T-helper 9 cell (primary cell): ENCODE measurements around the gene TMEM233.
"Not testable (repeated sequence)": the region's sequence is repeated elsewhere in the genome, so short reads cannot be mapped to it uniquely, and the experiment has no call there.

ENCODE experiments used
- DNase-seq: peaks from one replicate; pipeline ENCODE4 v3.0.0-alpha.2; 2020

The TMEM233 gene

GRCh38 chr12:119613319-119613936 lies 19.9 kb downstream of the TMEM233 start:
- DNase-seq = no peak

DNA sequence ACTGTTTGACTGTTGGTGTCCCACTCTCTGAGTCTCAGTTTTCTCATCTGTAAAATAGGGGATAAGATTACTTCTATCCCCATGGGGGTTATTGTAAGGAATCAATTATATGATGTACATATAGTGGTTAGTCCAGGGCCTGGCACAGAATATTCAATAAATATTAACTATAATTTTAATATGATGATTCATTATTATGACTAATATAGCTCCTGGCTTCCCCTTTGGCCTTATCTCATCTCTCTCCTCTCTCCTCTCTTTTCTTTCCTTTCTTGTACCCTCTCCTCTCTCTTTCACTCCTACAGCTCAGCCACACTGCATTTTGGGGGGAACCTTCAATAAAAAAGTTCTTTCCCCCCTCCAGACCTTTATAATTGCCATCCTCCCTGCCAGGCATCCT lies 21.1 kb downstream of the TMEM233 start:
- DNase-seq = no peak

- no peak for DNase-seq
Measured at GRCh38 chr12:119615518-119616475, 22.2 kb downstream of the TMEM233 start.

DNA sequence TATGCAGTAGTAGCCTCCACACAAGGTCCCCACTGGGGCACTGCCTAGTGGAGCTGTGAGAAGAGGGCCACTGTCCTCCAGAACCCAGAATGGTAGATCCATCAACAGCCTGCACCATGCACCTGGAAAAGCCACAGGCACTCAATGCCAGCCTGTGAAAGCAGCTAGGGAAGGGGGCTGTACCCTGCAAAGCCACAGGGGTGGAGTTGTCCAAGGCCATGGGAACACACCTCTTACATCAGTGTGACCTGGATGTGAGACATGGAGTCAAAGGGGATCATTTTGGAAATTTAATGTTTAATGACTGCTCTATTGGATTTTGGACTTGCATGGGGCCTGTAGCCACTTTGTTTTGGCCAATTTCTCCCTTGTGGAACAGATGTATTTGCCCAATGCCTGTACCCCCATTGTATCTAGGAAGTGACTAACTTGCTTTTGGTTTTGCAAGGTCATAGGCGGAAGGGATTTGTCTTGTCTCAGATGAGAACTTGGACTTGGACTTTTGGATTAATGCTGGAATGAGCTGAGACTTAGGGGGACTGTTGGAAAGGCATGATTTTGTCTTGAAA lies 24.8 kb downstream of the TMEM233 start:
- DNase-seq = not testable (repeated sequence)

GRCh38 chr12:119620490-119620889 lies 26.9 kb downstream of the TMEM233 start:
- no peak for DNase-seq

GRCh38 chr12:119621878-119622277 lies 28.3 kb downstream of the TMEM233 start:
- DNase-seq = no peak

DNA sequence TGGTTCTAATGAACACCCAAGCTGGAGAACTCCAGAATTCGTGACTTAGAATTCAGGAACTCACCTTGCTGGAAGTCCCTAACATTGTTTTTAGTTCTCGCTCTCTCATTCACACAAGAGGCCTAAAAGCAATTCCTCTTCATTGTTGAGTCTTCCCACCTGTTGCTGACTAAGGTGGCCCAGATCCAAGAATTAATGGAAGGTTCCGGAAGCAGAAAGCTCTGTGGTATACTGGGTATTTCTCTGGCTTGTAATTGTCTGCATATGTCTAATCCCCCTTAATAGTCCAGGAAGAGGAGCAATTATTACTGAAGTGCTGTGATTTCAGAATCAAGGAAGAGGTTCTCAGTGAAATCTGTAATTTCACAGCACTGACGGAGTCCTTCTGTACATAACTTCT lies 31.4 kb downstream of the TMEM233 start:
- DNase-seq = no peak

GRCh38 chr12:119627019-119627643 lies 33.6 kb downstream of the TMEM233 start:
- no peak for DNase-seq

DNA sequence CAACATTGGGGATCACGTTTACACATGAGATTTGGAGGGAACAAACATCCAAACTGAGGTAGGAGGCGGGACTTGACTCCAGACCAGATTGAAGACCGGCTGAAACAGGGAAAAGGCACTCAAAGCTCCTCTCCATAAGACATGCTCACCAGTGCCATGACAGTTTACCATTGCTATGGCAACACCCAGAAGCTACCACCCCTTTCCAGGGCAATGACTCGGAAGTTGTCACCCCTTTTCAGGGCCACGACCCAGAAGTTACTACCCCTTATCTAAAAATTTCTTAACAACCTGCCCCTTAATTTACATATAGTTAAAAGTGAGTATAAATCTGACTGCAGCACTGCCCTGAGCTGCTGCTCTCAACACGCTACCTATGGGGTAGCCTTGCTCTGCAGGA lies 34.1 kb downstream of the TMEM233 start:
- no peak for DNase-seq

GRCh38 chr12:119630223-119630780 lies 36.7 kb downstream of the TMEM233 start:
- no peak for DNase-seq

DNA sequence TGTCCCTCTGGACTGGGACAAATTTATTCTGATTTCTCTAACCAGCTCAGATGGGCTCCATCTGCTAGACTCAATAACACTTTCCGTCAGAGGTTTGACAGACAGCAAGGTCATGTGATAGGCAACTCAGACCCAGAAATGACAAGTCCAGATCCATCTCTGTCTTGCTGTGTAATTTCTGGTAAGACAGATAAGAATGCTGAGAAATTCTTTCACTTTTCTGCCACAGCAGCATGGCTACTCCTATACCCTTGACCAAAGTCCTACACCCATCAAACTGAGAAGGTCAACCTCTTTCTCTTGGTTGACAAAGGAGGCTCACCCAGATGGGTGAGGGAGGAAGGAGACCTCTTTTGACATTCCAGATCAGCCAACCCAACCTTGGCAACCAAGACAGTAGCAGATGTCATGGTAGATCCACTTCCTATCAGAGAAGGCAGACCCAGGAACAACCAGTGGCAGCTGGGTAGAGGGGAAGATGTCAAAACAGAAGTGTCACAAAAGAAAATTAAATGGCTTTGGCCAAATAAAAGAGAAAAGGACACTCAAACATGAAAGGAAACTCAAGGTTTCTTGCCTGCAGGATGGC lies 37.5 kb downstream of the TMEM233 start:
- DNase-seq = no peak

GRCh38 chr12:119631930-119632678 lies 38.5 kb downstream of the TMEM233 start:
- DNase-seq = no peak

GRCh38 chr12:119634743-119635142 lies 41.2 kb downstream of the TMEM233 start:
- no peak for DNase-seq

DNA sequence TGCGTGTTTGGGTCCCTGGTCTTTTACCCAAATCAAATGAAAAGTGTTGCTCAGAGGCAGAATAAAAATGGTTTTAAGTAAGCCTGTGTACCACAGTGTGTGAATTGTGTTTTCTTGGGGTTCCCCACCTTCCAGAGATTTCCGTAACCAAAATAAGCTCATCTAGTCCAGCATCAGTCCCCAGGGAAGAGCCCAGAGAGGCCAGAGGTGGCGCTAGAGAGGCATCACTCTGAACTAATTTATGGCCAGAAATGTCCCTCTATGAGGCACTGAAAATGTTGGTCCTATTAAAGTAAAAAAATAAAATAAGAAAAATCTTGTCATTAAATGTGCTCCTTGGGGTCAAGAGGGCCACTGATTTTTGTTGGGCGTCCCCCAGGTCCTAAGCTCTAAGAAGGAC lies 49.4 kb downstream of the TMEM233 start:
- DNase-seq = no peak

GRCh38 chr12:119644930-119645329 lies 51.4 kb downstream of the TMEM233 start:
- DNase-seq = no peak

DNA sequence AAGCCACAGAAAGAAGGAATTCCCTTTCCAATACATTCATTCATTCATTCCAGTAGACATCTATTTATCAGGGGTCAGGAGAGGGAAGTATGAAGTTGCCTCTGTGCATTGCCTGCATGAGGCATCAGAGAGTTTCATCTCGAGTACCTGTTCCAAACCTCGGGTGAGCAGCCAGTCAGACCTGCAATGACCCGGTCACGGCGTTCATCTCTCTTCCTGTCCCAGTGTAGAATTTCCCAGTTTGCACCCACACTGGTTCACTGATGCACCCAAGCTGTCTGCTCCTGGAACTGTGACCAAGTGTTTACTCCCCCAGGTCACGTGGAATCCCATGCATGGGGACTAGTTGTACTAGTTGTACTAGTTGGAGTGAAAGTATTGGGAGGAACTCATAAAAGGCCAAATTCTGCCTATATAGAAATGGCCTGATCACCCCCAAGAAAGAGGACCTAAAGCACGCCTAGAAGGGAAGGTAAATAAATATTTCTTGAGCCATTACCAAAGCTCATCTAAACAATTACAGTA lies 52.0 kb downstream of the TMEM233 start:
- no peak for DNase-seq

DNA sequence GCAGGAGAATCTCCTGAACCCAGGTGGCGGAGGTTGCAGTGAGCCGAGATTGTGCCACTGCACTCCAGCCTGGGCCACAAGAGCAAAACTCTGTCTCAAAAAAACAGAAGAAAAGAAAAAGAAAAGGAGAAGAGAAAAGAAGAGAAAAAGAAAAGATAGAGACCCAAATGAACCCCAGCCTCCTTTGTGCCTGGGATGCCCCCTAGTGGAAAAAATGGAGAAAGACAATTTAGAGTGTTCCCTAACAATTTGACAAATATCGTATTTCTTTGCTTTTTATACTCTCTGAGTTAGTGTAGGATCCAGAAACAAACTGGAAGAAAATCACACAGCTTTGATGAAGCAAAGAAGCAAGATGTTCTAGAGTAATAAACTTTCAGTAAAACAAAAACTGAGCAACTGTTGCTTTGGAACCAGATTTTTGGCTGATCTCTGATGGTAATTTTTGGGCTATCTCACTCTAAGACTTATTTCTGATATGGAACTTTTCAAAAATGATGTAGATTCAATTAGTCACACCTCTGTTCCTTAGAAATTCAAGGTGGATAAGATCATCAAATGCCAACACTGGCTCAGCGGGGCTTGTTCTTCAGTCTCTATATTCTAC lies 55.7 kb downstream of the TMEM233 start:
- DNase-seq = no peak

GRCh38 chr12:119652665-119653064 lies 59.1 kb downstream of the TMEM233 start:
- DNase-seq = no peak

DNA sequence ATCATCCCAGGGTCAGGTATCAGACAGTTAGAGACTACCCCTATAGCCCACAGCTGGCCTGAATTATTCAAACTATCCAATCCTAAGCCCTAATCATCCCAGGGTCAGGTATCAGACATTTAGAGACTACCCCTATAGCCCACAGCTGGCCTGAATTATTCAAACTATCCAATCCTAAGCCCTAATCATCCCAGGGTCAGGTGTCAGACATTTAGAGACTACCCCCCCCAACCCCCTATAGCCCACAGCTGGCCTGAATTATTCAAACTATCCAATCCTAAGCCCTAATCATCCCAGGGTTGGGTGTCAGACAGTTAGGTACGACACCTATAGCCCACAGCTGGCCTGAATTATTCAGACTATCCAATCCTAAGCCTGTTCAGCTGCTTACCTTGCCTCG lies 63.4 kb downstream of the TMEM233 start:
- DNase-seq = not testable (repeated sequence)

DNA sequence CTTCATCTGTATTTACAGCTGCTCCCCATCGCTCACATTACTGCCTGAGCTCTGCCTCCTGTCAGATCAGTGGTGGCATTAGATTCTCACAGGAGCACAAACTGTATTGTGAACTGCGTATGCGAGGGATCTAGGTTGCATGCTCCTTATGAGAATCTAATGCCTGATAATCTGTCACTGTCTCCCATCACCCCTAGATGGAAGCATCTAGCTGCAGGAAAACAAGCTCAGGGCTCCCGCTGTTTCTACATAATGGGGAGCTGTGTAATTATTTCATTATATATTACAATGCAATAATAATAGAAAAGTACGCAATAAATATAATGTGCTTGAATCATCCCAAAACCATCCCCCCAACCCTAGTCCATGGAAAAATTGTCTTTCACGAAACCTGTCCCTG lies 64.6 kb downstream of the TMEM233 start:
- DNase-seq = not testable (repeated sequence)

- peak; percentile 40 for DNase-seq
Measured at GRCh38 chr12:119659289-119659897, 65.8 kb downstream of the TMEM233 start.
